GM23248 (cell line): ENCODE measurements around the gene SYNPO. TPM values are rescaled to one million over a fixed set of nuclear protein-coding genes. Genes with fewer than 3 reads are reported as not detected.

Experiments used
- DNase-seq: peaks from one replicate; pipeline ENCODE4 v3.0.0-alpha.2; 2015
- H2AFZ ChIP-seq: fragments of 200-600 bp; sonication (generic); 2 replicates; pipeline ENCODE4 v1.6.1; 2016; ENCODE audit warnings: antibody characterized with exemption
- H3F3A ChIP-seq: fragments of 200-600 bp; sonication (generic); 2 replicates; pipeline ENCODE4 v1.6.1; 2016; ENCODE audit warnings: mild to moderate bottlenecking, antibody characterized with exemption, mixed run types; ENCODE audit not compliant: insufficient read depth
- H3K27ac ChIP-seq: fragments of 200-600 bp; sonication (generic); 2 replicates; pipeline ENCODE4 v1.5.1; 2016; ENCODE audit warnings: mild to moderate bottlenecking
- H3K27me3 ChIP-seq: fragments of 200-600 bp; sonication (generic); replicated peaks from 2 replicates; pipeline ENCODE4 v1.6.1; 2016; ENCODE audit warnings: mild to moderate bottlenecking; ENCODE audit not compliant: insufficient read depth
- H3K36me3 ChIP-seq: fragments of 200-600 bp; sonication (generic); 2 replicates; pipeline ENCODE4 v1.6.1; 2016; ENCODE audit warnings: low read depth, mild to moderate bottlenecking
- H3K4me1 ChIP-seq: fragments of 200-600 bp; sonication (generic); 2 replicates; pipeline ENCODE4 v1.6.1; 2016; ENCODE audit warnings: mild to moderate bottlenecking; ENCODE audit not compliant: insufficient read depth
- H3K4me2 ChIP-seq: fragments of 200-600 bp; sonication (generic); one replicate; pipeline ENCODE4 v1.6.1; 2016; ENCODE audit warnings: mild to moderate bottlenecking; ENCODE audit not compliant: unreplicated experiment
- H3K4me3 ChIP-seq: fragments of 200-600 bp; sonication (generic); 2 replicates; pipeline ENCODE4 v1.5.1; 2016; ENCODE audit warnings: mild to moderate bottlenecking
- H3K79me2 ChIP-seq: fragments of 200-600 bp; sonication (generic); 2 replicates; pipeline ENCODE4 v1.6.1; 2016; ENCODE audit warnings: mild to moderate bottlenecking; ENCODE audit not compliant: insufficient read depth
- H3K9ac ChIP-seq: fragments of 200-600 bp; sonication (generic); 2 replicates; pipeline ENCODE4 v1.6.1; 2016; ENCODE audit warnings: mild to moderate bottlenecking
- H3K9me2 ChIP-seq: fragments of 200-600 bp; sonication (generic); 2 replicates; pipeline ENCODE4 v1.6.1; 2016; ENCODE audit warnings: mixed run types, mild to moderate bottlenecking, moderate library complexity; ENCODE audit not compliant: insufficient read depth
- H3K9me3 ChIP-seq: fragments of 200-600 bp; sonication (generic); one replicate; pipeline ENCODE4 v1.6.1; 2017; ENCODE audit warnings: low read depth
- H4K20me1 ChIP-seq: fragments of 200-600 bp; sonication (generic); 2 replicates; pipeline ENCODE4 v1.6.0; 2016; ENCODE audit not compliant: insufficient read depth
- EZH2 ChIP-seq: fragments of 200-600 bp; sonication (generic); IDR thresholded peaks from 2 replicates; pipeline ENCODE4 v1.6.1; 2018; ENCODE audit warnings: antibody characterized with exemption, mild to moderate bottlenecking; ENCODE audit not compliant: insufficient read depth, poor library complexity, severe bottlenecking
- EZH2phosphoT487 ChIP-seq: fragments of 200-600 bp; sonication (generic); IDR thresholded peaks from 2 replicates; pipeline ENCODE4 v1.6.1; 2018; ENCODE audit warnings: antibody characterized with exemption, moderate library complexity, mild to moderate bottlenecking, low read depth; ENCODE audit not compliant: insufficient read depth
- WGBS, 2 experiments: methylation state at CpG; one replicate each; pipeline ENCODE4 v1.1.6; 2015 to 2017; ENCODE audit warnings: low lambda C conversion rate in 2 of 2, low coverage in 1 of 2; ENCODE audit errors: missing lambda C conversion rate in 2 of 2; 5-methylcytosine and 5-hydroxymethylcytosine counted together
- in situ Hi-C: fragments of 300-500 bp; cut with MboI; formaldehyde crosslinking; loops from 2 replicates; pipeline ENCODE4 v1.15.0; 2020
- polyA plus RNA-seq: library from polyadenylated mRNA; unstranded; fragments of >200 nt; fragmentation: Nextera tagmentation; extraction: Ambion mirVana; gene quantifications from 2 replicates; pipeline ENCODE4 v1.2.1, GENCODE V29; 2016
- total RNA-seq: library from RNA; depleted of rRNA; stranded (reverse); fragments of >200 nt; shearing (Covaris generic); gene quantifications from 2 replicates; pipeline ENCODE4 v1.2.3, GENCODE V29; 2014

Gene SYNPO
- total and polyA plus RNA-seq, 2 experiments from 2014 or later, result 5.6 to 6.1 TPM

GRCh38 chr5:150651924-150652671, 11.6 kb downstream of the SYNPO start:
- Histone ChIP-seq H3K36me3 (0 out of 2 replicates have a peak, but pooled peaks cover 5% of the 10 kb centered on the region), H3K4me1 (peaks cover 13% of the 10 kb centered on the region), H3K9me2 (no peaks in the 10 kb centered on the region), H3K4me3 (no peak overlapping the region), H4K20me1 (no peaks in the 10 kb centered on the region), H3K4me2 (no peak overlapping the region), H3K27ac (no peak overlapping the region), H3K27me3 (no peaks in the 10 kb centered on the region), H2AFZ (no peak overlapping the region), H3K79me2 (peaks cover 4% of the 10 kb centered on the region; the same call in 1 of the 2 replicates), H3K9ac (no peak overlapping the region), H3K9me3 (no peaks in the 10 kb centered on the region), H3F3A (0 out of 2 replicates have a peak, but pooled peaks cover 5% of the 10 kb centered on the region)
- TF ChIP-seq EZH2phosphoT487, result no peak
- TF ChIP-seq EZH2, result no peak
- in situ Hi-C loops, result loop anchor here (5.0 kb wide), 1 partner anchor 85 kb away; no protein-coding TSS in a partner anchor
- DNase-seq, result no peak
- 93 to 95% methylated on average over 13 of the region's 13 CpGs for WGBS, 2 experiments

DNA sequence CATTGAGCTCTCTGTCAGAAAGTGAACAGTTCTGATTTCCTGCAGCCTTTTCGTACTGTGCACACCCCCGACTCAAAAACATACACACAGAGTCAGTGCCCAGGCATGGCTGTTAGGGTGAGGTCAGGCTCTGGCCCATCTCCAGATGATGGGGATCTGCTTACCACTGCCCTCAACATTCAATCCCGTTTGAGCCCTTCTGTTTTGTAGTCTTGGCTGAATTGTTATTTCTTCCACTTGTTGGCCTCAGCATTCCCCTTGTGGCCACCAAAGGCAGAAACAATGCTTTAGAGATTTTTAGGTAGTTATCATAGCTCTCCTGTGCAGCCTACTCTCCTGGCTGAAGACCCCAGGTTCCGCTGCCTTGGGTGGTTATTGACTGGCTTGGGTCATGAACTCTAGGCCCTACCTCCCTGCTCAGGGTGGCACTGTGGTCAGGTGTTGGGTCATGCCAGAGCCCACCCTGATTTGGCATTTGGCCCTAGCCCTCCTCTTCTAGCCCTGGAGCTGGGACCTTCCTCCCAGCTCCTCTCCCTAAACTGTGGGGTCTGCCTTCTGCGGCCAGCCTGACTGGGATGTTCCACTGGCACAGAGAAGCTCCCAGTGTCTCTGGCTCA, 12.8 kb downstream of the SYNPO start:
- Histone ChIP-seq H3K9me3 (no peaks in the 10 kb centered on the region), H3K4me2 (no peak overlapping the region), H3K27ac (no peak overlapping the region), H3K9me2 (no peaks in the 10 kb centered on the region), H3K4me1 (peaks cover 13% of the 10 kb centered on the region), H3K27me3 (no peaks in the 10 kb centered on the region), H2AFZ (no peak overlapping the region), H3F3A (0 out of 2 replicates have a peak, but pooled peaks cover 10% of the 10 kb centered on the region), H3K79me2 (no peaks in the 10 kb centered on the region), H3K9ac (no peak overlapping the region), H4K20me1 (no peaks in the 10 kb centered on the region), H3K4me3 (no peak overlapping the region), H3K36me3 (0 out of 2 replicates have a peak, but pooled peaks cover 5% of the 10 kb centered on the region)
- WGBS, 2 experiments, result 66 to 78% methylated on average over 5 of the region's 5 CpGs
- in situ Hi-C loops, result loop anchor here (5.0 kb wide), 1 partner anchor 86 kb away; no protein-coding TSS in a partner anchor
- DNase-seq, result peak; percentile 57
- TF ChIP-seq EZH2phosphoT487, result no peak
- TF ChIP-seq EZH2, result no peak

GRCh38 chr5:150653762-150654556, 13.5 kb downstream of the SYNPO start:
- peak; percentile 24 for DNase-seq
- Histone ChIP-seq H3K4me1 (peaks cover 13% of the 10 kb centered on the region), H3K79me2 (no peaks in the 10 kb centered on the region), H3K27ac (no peak overlapping the region), H3K9me2 (no peaks in the 10 kb centered on the region), H2AFZ (no peak overlapping the region), H3K4me2 (no peak overlapping the region), H4K20me1 (no peaks in the 10 kb centered on the region), H3K36me3 (0 out of 2 replicates have a peak, but pooled peaks cover 2% of the 10 kb centered on the region), H3F3A (0 out of 2 replicates have a peak, but pooled peaks cover 10% of the 10 kb centered on the region), H3K4me3 (no peak overlapping the region), H3K27me3 (no peaks in the 10 kb centered on the region), H3K9ac (no peak overlapping the region), H3K9me3 (no peaks in the 10 kb centered on the region)
- TF ChIP-seq EZH2, result no peak
- TF ChIP-seq EZH2phosphoT487, result no peak
- WGBS, 2 experiments, result 97 to 98% methylated on average over 2 of the region's 2 CpGs
- in situ Hi-C loops, result loop anchor here (5.0 kb wide), 1 partner anchor 87 kb away; no protein-coding TSS in a partner anchor

GRCh38 chr5:150655221-150655620, 14.8 kb downstream of the SYNPO start:
- H3K9ac ChIP-seq, result no peak overlapping the region

More at GRCh38 chr5:150655221-150655620, 14.8 kb downstream of the SYNPO start:
- no peak for DNase-seq
- Histone ChIP-seq H3F3A (0 out of 2 replicates have a peak, but pooled peaks cover 10% of the 10 kb centered on the region), H3K4me3 (no peak overlapping the region), H2AFZ (no peak overlapping the region), H3K79me2 (no peaks in the 10 kb centered on the region), H3K4me1 (peaks cover 13% of the 10 kb centered on the region), H3K9me2 (no peaks in the 10 kb centered on the region), H3K27me3 (no peaks in the 10 kb centered on the region), H4K20me1 (no peaks in the 10 kb centered on the region), H3K36me3 (no peaks in the 10 kb centered on the region), H3K27ac (no peak overlapping the region), H3K9me3 (no peaks in the 10 kb centered on the region), H3K4me2 (no peak overlapping the region)
- 90 to 95% methylated on average over 2 to 3 of the region's 3 CpGs for whole genome bisulfite sequencing, 2 experiments
- in situ Hi-C loops, result no loop called here
- TF ChIP-seq EZH2phosphoT487 (no peak), EZH2 (no peak)
